Activated CD4-positive, CD25-positive, alpha-beta regulatory T cell treated with anti-CD3 and anti-CD28 coated beads, Interleukin-2, amount 50 U/mL, for 24 hours (primary cell): ENCODE measurements around the gene CEP112.

ENCODE experiments used
- ATAC-seq, 2 donors: fragments of 150-1000 bp; cut with Tn5 transposase; one replicate each; pipeline ENCODE4 v1.10.0; 2021; ENCODE audit warnings: mild to moderate bottlenecking in 1 of 2, moderate library complexity in 1 of 2

CEP112 gene

DNA sequence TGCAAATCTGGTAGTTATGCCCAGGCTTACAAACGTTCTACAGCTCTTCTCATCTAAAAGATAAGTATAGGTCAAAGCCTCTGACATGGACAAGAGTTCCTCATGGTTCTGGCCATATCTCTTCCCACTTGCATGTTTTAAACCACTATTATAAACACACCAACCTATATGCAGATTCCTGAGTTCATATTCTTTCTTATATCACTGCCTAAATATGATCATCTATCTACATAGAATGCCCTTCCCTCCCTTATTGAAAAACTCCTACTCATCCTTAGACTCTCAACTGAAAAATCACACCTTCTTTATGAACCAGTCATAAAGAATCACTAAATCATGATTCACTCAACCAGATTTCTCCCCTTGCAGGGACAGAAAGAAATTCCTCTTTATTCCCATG, 128.2 kb downstream of the CEP112 start:
- no peak for ATAC-seq

- ATAC-seq, result no peak
Observed at GRCh38 chr17:66056148-66056547, 135.8 kb downstream of the CEP112 start.

- no peak for ATAC-seq
Observed at GRCh38 chr17:66054242-66054641, 137.7 kb downstream of the CEP112 start.

- no peak for ATAC-seq
Observed at GRCh38 chr17:66044083-66044482, 147.8 kb downstream of the CEP112 start.

- ATAC-seq, result no peak
Observed at GRCh38 chr17:66043419-66043818, 148.5 kb downstream of the CEP112 start.

DNA sequence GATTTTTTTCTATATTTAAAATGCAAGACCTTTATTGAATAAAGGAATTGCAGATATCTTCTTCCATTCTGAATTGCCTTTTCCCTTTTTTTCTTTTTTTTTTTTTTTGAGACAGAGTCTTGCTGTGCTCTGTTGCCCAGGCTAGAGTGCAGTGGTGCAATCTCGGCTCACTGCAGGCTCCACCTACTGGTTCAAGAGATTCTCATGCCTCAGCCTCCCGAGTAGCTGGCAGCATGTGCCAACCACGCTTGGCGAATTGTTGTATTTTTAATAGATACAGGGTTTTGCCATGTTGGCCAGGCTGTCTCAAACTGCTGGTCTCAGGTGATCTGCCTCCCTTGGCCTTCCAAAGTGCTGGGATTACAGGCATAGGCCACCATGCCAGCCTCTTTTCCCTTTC, 151.5 kb downstream of the CEP112 start:
- no peak for ATAC-seq

DNA sequence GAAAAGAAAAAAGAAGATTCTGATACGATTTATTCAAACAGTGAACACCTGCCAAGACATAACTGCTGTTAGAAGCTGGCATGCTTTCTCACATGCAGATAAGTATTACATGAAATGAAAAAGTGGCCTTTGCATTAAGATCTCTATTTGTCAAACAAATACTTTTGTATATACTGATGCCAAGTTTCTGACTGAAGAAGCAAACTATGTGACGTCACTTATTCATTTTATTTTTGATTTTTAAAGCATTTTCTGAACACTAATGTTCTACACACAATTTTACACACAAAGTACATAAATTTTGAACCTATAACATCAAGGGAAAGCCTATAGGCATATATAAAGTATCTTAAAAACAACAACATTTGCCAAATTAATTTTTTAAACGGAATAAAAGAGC, 153.8 kb downstream of the CEP112 start:
- ATAC-seq, result no peak

GRCh38 chr17:66037221-66037620, 154.7 kb downstream of the CEP112 start:
- ATAC-seq, result no peak

DNA sequence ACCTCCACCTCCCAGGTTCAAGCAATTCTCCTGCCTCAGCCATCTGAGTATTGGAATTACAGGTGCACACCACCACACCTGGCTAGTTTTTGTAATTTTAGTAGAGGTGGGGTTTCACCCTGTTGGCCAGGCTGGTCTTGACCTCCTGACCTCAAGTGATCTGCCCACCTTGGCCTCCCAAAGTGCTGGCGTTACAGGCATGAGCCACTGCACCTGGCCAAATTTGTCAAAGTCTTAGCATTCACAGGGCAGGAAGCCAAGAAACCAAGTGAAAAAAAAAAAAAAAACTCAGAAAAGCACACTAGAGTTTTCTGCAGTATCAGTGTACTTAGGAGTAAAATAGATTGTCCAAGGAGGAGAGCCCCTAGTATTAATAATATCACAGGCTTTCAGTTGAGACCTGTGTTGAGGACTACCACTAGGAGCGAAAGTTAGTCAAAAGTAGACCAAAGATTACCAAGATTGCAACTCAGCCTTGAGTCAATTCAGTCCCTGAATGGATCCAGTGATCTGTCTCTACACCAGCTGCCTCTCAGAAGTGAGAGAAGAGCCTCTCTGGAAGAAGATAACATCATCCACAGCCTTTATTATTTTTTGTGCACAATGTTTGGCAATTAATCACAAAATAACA, 159.7 kb downstream of the CEP112 start:
- ATAC-seq, result peak; percentile 28 to 45

GRCh38 chr17:66025551-66025950, 166.4 kb downstream of the CEP112 start:
- no peak for ATAC-seq

DNA sequence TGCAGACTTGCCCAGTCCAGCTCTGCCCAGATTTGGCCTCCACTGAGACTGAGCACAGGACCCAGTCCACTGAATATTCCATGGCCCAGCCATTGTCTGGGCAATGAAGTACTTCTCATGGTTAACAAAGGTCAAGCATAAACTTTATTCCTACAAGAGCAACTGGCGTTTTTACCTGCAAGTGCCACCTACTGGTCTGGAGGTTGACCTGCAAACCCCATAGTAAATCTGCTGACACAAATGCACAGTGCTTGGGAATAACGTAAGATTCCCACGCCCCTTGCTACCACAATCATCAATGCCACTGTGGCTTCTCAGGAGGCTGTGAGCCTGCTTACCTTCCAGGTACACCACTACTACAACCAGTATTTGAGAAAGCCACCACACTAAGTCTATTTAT, 170.2 kb downstream of the CEP112 start:
- no peak for ATAC-seq

- ATAC-seq, result no peak
Observed at GRCh38 chr17:66018786-66019185, 173.1 kb downstream of the CEP112 start.

- no peak for ATAC-seq
Observed at GRCh38 chr17:66016231-66016630, 175.7 kb downstream of the CEP112 start.

DNA sequence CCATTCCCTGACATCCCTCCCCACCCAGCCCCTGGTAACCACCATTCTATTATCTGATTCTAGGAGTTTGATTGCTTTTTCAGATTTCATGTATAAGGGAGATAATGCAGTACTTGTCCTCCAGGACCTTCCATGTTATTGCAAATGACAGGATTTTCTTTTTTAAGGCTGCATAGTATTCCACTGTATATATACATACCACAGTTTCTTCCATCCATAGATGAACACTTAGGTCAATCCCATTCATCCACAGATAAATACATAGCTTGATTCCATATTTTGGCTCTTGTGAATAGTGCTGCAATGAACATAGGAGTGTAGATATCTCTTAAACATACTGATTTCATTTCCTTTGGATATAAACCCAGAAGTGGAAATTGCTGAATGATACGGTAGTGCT, 183.3 kb downstream of the CEP112 start:
- ATAC-seq, result no peak

DNA sequence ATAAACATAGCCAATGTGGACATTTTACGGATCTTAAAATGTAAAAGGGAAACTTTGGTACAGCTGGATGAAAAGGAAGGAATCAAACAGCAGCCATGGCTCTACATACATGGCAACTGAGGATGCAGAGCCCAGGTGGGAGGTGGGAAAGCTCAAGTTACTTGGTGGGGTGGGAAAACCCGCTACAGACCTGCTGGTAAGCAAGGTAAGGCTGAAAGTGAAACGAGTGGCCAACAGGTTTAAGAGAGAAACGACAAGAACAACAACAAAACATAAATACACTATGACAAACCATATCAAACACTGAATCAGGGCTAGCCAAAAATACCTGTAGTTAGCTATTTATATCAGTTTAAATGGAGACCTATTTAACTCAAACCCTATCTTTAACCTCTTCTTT, 185.3 kb downstream of the CEP112 start:
- no peak for ATAC-seq

DNA sequence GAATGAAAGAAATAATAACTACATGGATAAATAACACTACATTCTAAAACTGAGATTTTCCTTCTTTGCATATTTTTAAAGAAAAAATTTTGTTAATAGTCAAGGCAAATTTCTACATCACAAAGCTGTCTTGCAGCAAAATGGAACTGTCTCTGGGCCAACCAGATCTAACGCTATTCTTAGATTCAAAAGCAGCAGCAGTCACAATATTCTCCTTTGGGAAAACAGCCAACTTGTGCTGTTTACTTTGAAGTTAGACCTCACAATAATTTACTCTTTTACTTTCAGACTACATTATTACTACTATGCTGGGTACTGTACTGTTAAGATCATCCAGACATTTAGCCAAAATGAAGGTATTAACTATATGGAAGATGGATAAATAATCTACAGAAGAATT, 189.1 kb downstream of the CEP112 start:
- ATAC-seq, result no peak

DNA sequence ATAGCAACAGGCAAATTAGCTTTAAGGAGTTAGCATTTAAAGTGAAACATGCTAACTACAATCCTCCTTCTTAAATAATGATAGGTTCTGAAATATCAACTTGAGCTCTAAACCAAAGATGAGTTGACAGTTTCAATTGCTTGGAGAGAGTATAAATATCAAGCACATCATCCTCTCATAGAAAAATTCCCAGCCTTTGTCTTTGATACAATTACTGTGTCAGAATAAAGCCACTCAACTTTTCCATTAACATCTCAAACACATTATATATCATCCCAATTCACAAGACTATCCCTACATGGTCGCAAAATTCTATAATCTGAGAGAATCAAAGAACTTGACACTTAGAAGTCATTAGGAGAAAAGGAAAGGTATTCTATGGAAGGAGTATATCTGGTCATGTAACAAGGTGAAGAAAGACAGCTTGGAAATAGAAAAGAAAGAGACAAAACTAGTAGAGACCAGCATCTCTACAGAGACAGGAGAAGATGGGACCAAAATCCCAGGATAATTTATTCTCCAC, 189.8 kb downstream of the CEP112 start:
- no peak for ATAC-seq

DNA sequence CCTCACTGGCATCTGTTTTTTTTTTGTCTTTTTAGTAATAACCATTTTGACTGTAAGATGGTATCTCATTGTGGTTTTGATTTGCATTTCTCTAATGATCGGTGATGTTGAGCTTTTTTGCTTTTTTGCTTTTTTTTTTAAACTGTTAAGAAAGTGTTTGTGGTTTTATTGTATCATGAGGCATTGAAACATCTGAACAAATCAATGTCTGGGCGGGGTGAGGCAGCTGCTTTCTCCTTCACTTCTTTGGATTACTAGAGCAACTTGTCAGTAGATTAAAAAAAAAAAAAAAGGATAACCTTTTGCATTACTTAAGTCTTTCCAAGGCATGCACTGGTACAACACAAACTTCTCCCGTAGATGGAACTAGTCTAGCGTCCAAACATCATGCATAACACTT, 191.7 kb downstream of the CEP112 start:
- ATAC-seq, result no peak

- no peak for ATAC-seq
Observed at GRCh38 chr17:65998675-65999074, 193.3 kb downstream of the CEP112 start.

DNA sequence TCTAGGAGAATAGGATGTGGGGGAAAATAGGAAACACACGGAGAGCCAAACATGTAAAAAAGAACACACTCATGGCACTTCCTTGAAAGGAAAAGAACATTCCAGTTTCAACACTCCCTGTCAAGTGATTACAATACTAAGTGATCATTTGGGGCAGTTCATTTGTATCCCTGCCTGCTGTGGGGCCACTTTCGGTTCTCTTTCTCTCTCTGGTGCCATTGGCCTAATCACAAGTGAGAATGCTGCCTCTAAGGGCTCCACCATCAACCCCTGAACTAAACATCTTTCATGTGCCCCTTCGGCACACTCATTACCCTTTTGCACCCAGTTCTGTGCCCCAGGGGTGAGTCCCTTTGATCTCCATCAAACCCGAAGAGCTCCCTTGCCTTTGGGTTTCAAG, 197.3 kb downstream of the CEP112 start:
- ATAC-seq, result no peak

DNA sequence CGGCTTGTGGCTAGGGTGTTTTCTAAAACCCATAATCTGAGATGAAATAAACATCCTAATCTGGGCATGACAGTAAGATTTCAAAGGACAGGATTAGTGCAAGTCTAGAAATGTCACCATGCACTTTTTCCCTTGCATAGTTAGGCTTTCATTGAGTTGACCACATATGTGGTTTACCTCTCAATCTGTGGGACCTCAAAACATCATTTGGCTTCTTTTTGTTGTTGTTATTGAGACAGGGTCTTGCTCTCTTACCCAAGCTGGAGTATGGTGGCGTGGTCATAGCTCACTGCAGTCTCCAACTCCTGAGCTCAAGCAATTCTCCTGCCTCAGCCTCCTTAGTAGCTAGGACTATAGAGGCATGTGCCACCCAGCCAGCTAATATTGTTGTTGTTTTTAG, 197.8 kb downstream of the CEP112 start:
- ATAC-seq, result no peak

DNA sequence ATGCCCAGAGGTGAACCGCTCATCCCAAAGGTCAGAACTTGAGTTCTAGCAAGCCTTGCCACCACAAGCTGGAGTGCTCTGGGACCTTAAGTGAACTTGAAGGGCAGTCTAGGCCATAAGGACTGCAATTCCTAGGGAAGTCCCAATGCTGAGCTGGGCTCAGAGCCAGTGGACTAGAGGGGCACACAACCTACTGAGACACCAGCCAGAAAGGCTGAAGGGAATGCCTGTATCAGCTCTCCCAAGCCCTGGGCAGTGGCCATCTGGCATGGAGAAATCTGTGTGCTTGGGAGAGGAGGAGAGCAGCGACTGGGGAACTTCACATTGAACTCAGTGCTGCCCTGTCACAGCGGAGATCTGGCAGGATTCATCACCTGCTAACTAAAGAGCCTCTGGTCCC, 201.3 kb downstream of the CEP112 start:
- ATAC-seq, result no peak

DNA sequence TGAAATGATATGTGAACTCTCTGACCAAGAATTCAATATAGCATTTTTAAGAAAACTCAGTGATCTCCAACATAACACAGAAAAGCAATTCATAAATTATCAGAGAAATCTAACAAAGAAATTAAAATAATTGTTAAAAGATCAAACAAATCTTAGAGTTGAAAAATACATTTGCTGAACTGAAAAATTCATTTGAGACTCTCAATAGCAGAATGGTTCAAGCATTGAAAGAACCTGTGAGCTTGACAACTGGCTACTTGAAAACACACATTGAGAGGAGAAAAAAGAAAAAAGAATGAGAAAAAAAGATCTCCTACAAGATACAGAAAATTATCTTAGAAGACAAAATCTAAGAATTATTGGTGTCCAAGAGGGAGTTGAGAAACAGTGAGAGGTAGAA, 203.5 kb downstream of the CEP112 start:
- ATAC-seq, result no peak

DNA sequence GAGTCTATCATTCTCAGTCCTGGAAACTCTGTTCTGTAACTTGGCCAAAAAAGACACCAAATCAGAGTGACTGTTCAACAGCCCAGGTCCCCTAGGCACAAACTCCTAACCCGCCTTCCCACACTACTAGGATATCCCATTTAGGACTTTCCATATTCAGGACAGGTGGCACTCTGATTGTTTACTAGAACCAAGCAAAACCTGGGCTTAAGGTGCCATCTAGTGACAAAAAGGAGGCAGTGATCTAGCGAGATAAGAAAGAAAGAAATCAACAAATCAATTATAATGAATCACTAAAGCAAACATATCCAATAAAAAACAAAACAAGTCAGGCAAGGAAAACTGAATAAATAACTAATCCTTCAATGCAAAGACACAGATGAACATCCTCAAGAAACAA, 203.9 kb downstream of the CEP112 start:
- ATAC-seq, result no peak

- ATAC-seq, result no peak
Observed at GRCh38 chr17:65985571-65985970, 206.4 kb downstream of the CEP112 start.
